NOMO-1 (cell line): ENCODE data around the gene C1RL.
A peak's percentile ranks its signal among the peaks of the same experiment; 100 is the strongest.
"Not testable (repeated sequence)": the region's sequence is repeated elsewhere in the genome, so short reads cannot be mapped to it uniquely, and the experiment has no call there.

Experiments used
- DNase-seq, 2 experiments: peaks; one replicate each; lab custom pipeline; 2025; ENCODE audit not compliant: unreplicated experiment in 2 of 2; lab: John Stamatoyannopoulos, UW

Gene C1RL

GRCh38 chr12:7116916-7117315, 7.9 kb upstream of the C1RL start:
- no peak for DNase-seq

GRCh38 chr12:7116196-7116595, 7.2 kb upstream of the C1RL start:
- DNase-seq: no peak

GRCh38 chr12:7114851-7115250, 5.8 kb upstream of the C1RL start:
- no peak for DNase-seq

GRCh38 chr12:7114008-7114407, 5.0 kb upstream of the C1RL start:
- DNase-seq: no peak

GRCh38 chr12:7113389-7113871, 4.4 kb upstream of the C1RL start:
- peak; percentile 23 to 47 for DNase-seq

- no peak for DNase-seq
Observed at GRCh38 chr12:7112041-7112440, 3.0 kb upstream of the C1RL start.

GRCh38 chr12:7110661-7111060, 1.6 kb upstream of the C1RL start:
- DNase-seq: no peak

- DNase-seq: no peak
Observed at GRCh38 chr12:7109572-7109920, 532 bp upstream of the C1RL start.

- DNase-seq: peak; percentile 79 to 87
Observed at GRCh38 chr12:7108003-7108795, 815 bp downstream of the C1RL start.

GRCh38 chr12:7107636-7108002, 1.4 kb downstream of the C1RL start:
- no peak for DNase-seq

- DNase-seq: not testable (repeated sequence)
Observed at GRCh38 chr12:7107181-7107580, 1.8 kb downstream of the C1RL start.

- no peak for DNase-seq
Observed at GRCh38 chr12:7106082-7106481, 2.9 kb downstream of the C1RL start.

- DNase-seq: no peak
Observed at GRCh38 chr12:7103837-7104584, 5.0 kb downstream of the C1RL start.

GRCh38 chr12:7102582-7102981, 6.4 kb downstream of the C1RL start:
- DNase-seq: no peak

GRCh38 chr12:7101694-7102131, 7.3 kb downstream of the C1RL start:
- DNase-seq: no peak

GRCh38 chr12:7101047-7101693, 7.8 kb downstream of the C1RL start:
- no peak for DNase-seq

- DNase-seq: no peak
Observed at GRCh38 chr12:7100239-7100638, 8.8 kb downstream of the C1RL start.

- DNase-seq: peak; percentile 10 to 60
Observed at GRCh38 chr12:7099290-7099996, 9.6 kb downstream of the C1RL start.

GRCh38 chr12:7096979-7097378, 12.0 kb downstream of the C1RL start:
- DNase-seq: no peak

GRCh38 chr12:7096006-7096932, 12.7 kb downstream of the C1RL start:
- DNase-seq: no peak
